HEK293 (cell line): Measurements from ENCODE around the gene PABPN1.

ENCODE experiments used
- CTCF ChIP-seq: fragments of 450-650 bp; formaldehyde crosslinking; IDR thresholded peaks from 2 replicates; pipeline ENCODE4 v1.5.1; 2016; ENCODE audit warnings: missing biosample characterization, missing genetic modification characterization
- GLIS2 ChIP-seq: fragments of 450-650 bp; formaldehyde crosslinking; IDR thresholded peaks from 2 replicates; pipeline ENCODE4 v1.5.1; 2016; ENCODE audit warnings: missing biosample characterization, missing genetic modification characterization
- KLF16 ChIP-seq: fragments of 450-650 bp; formaldehyde crosslinking; IDR thresholded peaks from 2 replicates; pipeline ENCODE4 v1.5.1; 2017; ENCODE audit warnings: missing biosample characterization, missing genetic modification characterization
- ZNF221 ChIP-seq: fragments of 450-650 bp; formaldehyde crosslinking; IDR thresholded peaks from 2 replicates; pipeline ENCODE4 v1.5.1; 2017; ENCODE audit warnings: missing biosample characterization, missing genetic modification characterization, borderline replicate concordance

DNA sequence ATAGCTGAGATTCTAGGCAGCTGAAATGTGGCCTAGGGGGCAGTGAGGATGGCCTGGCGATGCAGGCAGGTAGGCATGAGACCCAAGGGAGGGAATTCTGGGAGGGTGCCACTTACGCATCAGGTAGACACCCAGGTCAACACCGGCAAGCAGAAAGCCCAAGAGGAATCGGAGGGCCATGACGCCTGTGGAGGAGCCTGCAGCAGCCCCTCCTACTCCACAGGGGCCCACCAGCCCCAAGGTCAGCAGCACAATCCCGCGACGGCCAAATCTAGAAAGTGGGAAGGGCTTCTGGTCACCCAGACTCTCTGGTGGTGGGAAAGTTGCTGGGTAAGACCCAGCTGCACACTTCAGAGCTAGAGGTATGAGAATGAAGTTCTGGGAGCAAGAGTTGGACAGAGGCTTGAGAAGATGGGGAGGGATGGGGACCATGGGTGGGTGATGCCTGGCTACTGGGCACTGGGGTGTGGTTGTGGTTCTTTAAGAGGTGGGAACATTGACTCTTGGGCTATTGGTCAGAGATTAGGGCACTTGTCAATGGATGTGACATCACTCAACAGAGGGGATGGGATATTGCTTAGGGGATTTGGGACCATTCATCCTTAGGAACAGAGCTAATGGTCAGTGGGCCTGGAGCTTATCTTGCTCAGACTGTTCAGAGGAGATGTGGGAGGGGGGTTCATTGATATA is 28.0 kb downstream of the PABPN1 start:
- TF ChIP-seq CTCF (no peak), ZNF221 (tag by site-specific recombination) (no peak), KLF16 (tag by site-specific recombination) (no peak), GLIS2 (tag by site-specific recombination) (no peak)
